Nucleus accumbens (tissue), 56 donors: ENCODE measurements around the gene VPS13D.
"Not testable (repeated sequence)": the region's sequence is repeated elsewhere in the genome, so short reads cannot be mapped to it uniquely, and the experiment has no call there.

ENCODE experiments used
- DNase-seq, 56 donors: peaks; one replicate each; lab custom pipeline; 2025; lab: John Stamatoyannopoulos, UW

VPS13D gene

DNA sequence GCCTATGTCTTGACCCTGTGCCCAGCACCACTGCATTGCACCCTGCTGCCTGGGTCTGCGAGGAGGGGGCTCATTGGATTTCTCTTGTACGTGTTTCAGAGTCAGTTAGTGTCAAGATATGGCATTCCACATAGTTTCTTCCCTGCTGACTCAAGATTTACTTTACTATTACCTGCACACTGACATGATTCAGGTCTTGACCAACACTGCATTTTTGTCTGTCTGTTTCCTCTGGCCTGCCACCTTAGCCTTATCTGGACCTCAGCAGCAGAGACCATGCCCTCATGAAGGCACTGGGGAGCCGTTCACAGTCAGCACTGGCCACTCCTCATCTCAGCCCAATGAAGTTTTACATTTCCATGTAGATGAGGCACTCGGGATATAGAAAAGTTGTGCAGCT lies 232.8 kb downstream of the VPS13D start:
- DNase-seq = no peak

DNA sequence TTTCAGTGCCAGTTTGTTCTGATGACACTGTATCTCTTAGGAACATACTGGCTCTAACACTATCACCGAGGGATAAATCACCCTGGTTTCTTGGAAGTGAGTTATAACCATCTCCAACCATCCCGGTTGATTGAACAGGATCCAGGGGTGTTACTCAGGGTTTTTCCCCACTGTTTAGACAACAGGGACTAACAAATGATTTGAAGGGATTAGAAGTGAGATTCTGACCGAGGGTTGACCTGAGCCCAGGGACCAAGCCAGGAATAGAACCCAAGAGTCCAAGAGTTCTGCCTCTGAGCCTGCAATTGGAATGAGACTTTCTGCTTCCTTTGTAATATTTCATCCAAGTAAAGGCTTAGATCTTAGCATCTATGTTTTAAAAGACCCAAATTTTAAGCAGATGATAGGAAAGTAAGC lies 234.2 kb downstream of the VPS13D start:
- DNase-seq = no peak

GRCh38 chr1:12464598-12465056 lies 234.8 kb downstream of the VPS13D start:
- no peak for DNase-seq

GRCh38 chr1:12465126-12465525 lies 235.3 kb downstream of the VPS13D start:
- no peak for DNase-seq

DNA sequence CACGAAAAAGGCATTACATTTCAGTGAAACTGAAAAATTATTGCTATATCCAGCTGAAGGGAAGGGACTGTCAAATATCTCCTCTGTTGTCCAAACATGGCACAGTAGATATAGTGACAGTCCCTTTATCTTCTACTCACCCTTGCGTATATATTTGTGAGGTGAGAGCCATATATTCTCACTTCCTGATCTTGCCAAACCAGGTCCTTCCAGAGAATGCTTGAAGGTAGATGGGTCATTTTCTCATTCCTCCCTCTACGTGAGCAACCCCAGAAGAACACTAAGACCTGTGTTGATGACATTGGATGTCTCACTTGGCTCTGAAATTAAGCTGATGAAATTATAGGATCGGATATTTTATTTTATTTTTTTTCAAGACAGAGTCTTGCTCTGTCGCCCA lies 237.0 kb downstream of the VPS13D start:
- no peak for DNase-seq

DNA sequence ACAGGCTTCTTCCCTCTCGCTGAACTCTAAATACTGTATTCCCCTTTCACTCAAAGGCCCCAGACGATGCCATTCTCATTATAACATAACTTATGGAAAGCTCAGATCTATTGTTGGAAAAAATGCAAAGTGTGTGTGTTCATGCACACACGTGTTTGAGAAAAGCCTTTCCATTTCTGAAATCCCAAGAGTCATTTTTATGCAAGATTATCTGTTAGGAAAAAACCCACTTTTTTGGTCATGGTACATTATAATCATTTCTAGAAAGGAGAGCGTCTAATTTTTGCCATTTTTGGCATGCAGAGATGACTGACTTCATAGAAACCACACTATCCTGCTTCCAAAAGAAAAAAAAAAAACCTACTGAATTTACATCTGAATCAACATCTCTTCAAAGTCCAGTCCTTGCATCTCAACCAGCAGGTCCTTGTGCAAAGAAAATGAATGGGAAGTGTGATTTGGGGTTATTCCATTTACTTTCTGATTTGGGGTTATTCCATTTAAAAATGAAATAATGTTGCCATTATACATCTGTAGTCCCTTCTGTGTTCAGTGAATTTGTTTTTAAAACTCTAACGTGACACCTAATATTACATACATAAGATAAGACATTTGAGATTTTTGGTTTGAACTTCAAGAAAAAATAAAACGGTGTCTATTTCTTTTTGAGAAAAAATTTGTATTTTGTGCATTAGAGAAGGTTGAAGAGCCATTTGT lies 237.9 kb downstream of the VPS13D start:
- DNase-seq = no peak

- DNase-seq = no peak
Observed at GRCh38 chr1:12468323-12468722, 238.5 kb downstream of the VPS13D start.

- no peak for DNase-seq
Observed at GRCh38 chr1:12469493-12469892, 239.7 kb downstream of the VPS13D start.

DNA sequence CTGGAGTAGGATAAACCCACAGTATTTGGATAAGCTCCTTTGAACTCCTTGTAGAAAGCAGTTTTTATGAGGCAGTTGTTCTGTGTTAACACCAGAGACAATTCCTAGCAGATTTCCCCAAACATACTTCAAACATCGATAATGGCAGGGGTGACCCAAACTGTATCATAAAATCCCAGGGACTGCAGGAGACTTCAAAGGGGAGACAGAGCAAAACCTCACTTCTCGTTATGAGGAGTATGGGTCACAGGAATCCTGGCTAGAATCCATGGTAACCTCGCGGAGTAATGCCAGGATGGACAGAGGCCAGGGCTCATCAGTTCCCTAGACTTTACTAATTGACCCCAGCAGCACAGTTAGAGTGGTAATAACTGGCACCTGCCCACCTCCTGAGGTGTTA lies 240.2 kb downstream of the VPS13D start:
- DNase-seq = no peak

DNA sequence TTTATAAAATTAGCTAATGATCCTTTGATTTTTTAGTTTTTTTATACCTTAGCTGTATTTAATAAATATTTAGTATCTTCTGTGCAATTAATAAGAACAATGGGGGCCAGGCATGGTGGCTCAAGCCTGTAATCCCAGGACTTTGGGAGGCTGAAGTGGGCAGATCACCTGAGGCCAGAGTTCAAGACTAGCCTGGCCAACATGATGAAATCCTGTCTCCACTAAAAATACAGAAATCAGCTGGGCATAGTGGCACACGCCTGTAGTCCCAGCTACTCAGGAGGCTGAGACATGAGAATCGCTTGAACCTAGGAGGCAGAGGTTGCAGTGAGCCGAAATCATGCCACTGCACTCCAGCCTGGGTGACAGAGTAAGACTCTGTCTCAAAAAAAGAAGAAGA lies 241.1 kb downstream of the VPS13D start:
- not testable (repeated sequence) for DNase-seq

DNA sequence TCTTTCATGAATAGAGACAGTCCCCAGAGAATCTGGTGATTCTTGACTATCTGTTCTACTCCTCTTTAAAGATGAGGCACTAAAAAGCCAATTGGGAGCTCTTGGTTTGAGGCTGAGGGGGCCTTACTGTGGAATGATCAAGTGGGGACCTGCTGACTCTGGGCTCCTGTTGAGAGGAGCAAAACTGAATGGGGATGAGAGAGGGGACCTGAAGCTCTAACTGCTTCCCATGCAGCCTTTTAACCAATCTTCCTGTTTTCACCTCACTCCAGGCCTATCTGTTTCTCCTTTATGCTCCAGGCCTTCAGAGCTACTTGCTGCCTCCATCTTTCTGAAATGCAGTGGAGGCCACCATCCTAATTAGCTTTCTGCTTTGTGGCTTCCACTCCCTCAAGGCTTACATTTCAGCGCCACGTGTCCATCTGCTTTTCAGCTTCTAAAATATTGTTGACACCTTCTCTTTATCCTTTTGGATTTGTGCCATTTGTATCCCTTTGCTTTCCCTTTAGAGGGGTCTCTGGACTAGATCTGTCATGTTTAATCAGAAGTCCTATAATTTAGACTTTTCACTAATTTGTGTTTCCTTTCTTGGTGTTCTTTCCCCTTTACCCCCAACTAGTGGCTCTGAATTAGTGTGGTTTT lies 242.4 kb downstream of the VPS13D start:
- no peak for DNase-seq

GRCh38 chr1:12472798-12473551 lies 243.1 kb downstream of the VPS13D start:
- no peak for DNase-seq

DNA sequence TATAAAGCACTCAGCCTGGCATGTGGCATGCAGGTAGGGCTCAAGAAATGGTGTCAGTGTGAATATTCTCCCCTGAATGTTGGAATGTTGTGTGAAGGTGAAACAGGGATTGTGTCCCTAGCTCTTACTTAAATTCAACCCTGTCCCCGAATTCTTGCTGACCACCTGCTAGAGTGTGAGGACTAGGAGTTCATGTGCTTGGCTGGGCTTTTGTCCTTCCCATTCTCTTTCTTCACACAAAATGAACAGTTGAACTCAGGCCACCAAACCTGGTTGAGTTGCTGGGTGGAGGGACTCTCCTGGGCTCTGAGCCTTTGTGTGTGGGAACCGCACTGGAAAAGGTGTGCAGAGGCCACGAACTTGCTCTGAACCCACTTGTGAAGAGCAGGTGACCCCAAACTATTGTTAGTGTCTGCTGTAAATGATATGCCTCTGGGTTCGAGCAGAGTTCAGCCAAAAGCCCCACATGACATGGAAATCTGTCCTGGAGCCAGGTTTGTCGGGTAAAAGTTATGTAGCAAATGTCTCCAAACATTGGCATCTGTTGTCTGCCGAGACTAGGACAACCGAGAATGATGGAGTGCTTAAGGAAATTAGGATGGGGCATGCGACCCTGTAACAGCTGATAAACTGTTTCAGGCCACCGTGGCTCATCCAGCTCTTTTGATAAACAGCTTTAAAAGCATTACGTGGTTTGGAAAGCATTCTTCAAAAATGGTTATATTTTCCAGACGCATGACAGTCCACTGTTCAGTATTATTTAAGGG lies 243.9 kb downstream of the VPS13D start:
- DNase-seq = no peak

- DNase-seq = no peak
Observed at GRCh38 chr1:12475101-12475500, 245.3 kb downstream of the VPS13D start.

DNA sequence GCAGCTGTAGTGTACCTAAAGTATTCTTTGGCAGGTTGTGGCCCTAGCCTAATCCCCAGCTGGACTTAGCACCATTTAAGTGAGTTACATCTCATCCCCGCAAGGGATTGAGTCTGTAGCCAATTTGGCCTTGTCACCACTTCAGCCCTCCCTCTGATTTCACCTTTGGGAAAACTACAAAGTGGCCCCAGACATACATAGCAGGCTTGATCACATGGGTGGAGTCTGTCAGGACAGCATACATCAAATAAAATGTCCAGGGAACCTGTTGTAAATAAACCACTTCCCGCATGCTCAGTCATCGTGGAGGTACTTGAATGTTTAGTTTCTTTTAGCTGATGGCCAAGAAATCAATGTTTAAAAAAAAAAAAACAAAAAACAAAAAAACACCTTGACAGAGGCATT lies 245.7 kb downstream of the VPS13D start:
- DNase-seq = no peak

GRCh38 chr1:12475947-12476346 lies 246.1 kb downstream of the VPS13D start:
- no peak for DNase-seq

DNA sequence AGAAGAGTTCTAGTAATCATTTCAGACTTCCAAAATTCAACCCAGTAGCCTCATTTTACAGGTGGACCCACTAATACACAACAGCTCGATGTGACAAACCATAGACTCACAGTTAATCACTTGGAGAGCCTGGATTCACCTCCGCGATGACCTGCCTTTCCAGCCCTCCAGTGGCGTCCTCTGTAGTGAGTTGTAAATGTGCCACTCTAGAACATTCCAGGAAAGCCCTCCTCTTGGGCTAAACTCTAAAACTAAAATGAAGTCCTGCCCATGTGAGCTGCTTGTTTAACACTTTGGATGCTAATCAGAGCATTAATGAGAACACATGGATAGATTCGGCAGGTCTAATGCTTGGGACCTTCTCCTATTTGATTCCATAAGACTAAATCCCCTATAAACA lies 247.5 kb downstream of the VPS13D start:
- DNase-seq = no peak

- DNase-seq = peak in 3 of 56 donors; percentile 14 to 38 (median 23)
Observed at GRCh38 chr1:12477936-12478611, 248.2 kb downstream of the VPS13D start.

DNA sequence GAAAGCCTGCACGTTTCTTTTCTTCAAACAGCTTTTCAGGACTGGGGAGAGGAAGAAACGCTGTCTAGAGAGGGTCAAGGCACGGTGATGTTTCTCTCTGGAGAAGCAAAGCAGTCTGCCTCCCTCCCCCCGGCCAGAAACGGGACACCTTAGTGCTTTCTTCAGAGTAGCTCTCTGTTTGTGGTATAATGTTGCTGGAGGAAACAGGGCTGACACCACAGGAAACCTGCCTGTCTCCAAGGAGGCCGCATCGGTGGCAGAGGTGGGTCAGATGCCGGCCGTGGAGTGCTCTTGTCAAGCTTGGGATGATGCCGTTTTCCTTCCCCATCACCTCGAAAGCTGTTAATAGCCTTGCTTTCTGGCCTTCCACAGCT lies 248.8 kb downstream of the VPS13D start:
- DNase-seq = no peak

DNA sequence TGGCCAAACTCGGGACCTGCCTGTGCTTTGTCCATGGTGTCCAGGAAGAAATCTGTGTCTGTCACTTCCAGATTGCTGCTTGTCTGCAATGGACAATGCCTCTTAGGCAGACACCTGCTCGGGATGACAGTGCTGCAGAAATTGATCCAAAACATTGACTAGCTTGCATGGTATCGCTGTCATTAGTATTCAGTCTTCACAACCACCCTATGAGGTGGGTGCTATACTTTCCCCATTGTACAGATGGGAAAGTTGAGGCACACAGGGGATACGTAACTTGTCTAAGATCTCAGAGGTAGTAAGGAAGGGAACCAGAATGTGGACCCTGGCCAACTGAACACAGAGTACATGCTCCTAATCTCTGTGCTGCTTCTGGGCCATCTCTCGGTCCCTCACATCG lies 249.5 kb downstream of the VPS13D start:
- no peak for DNase-seq
